Smooth muscle cell (in vitro differentiated cells): Measurements from ENCODE around the gene KRT83. TPM values are rescaled to one million over a fixed set of nuclear protein-coding genes. Genes with fewer than 3 reads are reported as not detected.

ENCODE experiments used
- DNase-seq: peaks from one replicate; lab custom pipeline; 2025; ENCODE audit not compliant: unreplicated experiment; lab: John Stamatoyannopoulos, UW
- H2AFZ ChIP-seq: fragments of 200-600 bp; sonication (generic); 2 replicates; pipeline ENCODE4 v1.6.0; 2016; ENCODE audit warnings: antibody characterized with exemption, low read depth, mild to moderate bottlenecking
- H3F3A ChIP-seq: fragments of 200-600 bp; sonication (generic); 2 replicates; pipeline ENCODE4 v1.6.0; 2017; ENCODE audit warnings: antibody characterized with exemption, low read depth
- H3K27ac ChIP-seq: fragments of 200-600 bp; sonication (generic); 2 replicates; pipeline ENCODE4 v1.5.1; 2016; ENCODE audit warnings: low read depth, mild to moderate bottlenecking
- H3K27me3 ChIP-seq: fragments of 200-600 bp; sonication (generic); 2 replicates; pipeline ENCODE4 v1.6.1; 2016; ENCODE audit warnings: low read depth, mild to moderate bottlenecking
- H3K36me3 ChIP-seq: fragments of 200-600 bp; sonication (generic); 2 replicates; pipeline ENCODE4 v1.5.1; 2016; ENCODE audit warnings: low read depth
- H3K4me1 ChIP-seq: fragments of 200-600 bp; sonication (generic); 2 replicates; pipeline ENCODE4 v1.5.1; 2016; ENCODE audit warnings: low read depth
- H3K4me2 ChIP-seq: fragments of 200-600 bp; sonication (generic); 2 replicates; pipeline ENCODE4 v1.6.0; 2016; ENCODE audit warnings: mild to moderate bottlenecking
- H3K4me3 ChIP-seq: fragments of 200-600 bp; sonication (generic); 2 replicates; pipeline ENCODE4 v1.5.1; 2016; ENCODE audit warnings: mild to moderate bottlenecking
- H3K79me2 ChIP-seq: fragments of 200-600 bp; sonication (generic); 2 replicates; pipeline ENCODE4 v1.6.0; 2016; ENCODE audit warnings: low read depth, mild to moderate bottlenecking
- H3K9ac ChIP-seq: fragments of 200-600 bp; sonication (generic); 2 replicates; pipeline ENCODE4 v1.6.0; 2016; ENCODE audit warnings: low read depth
- H3K9me3 ChIP-seq: fragments of 200-600 bp; sonication (generic); replicated peaks from 2 replicates; pipeline ENCODE4 v1.5.1; 2016; ENCODE audit warnings: low read depth
- H4K20me1 ChIP-seq: fragments of 200-600 bp; sonication (generic); 2 replicates; pipeline ENCODE4 v1.6.0; 2016; ENCODE audit warnings: low read depth
- CTCF ChIP-seq: fragments of 200-600 bp; sonication (generic); IDR thresholded peaks from 2 replicates; pipeline ENCODE4 v1.5.1; 2017; ENCODE audit warnings: borderline replicate concordance, mild to moderate bottlenecking, antibody characterized with exemption; ENCODE audit not compliant: insufficient read depth, poor library complexity, severe bottlenecking
- WGBS: methylation state at CpG from one replicate; pipeline ENCODE4 v1.1.7; 2016; ENCODE audit warnings: low lambda C conversion rate; 5-methylcytosine and 5-hydroxymethylcytosine counted together
- polyA plus RNA-seq: library from polyadenylated mRNA; unstranded; fragments of >200 nt; fragmentation: Nextera tagmentation; extraction: Ambion mirVana; gene quantifications from 2 replicates; pipeline ENCODE4 v1.2.1, GENCODE V29; 2016
- total RNA-seq: library from RNA; depleted of rRNA; stranded (reverse); fragments of >200 nt; gene quantifications from 2 replicates; pipeline ENCODE4 v1.2.3, GENCODE V29; 2014

The KRT83 gene
- total and polyA plus RNA-seq, 2 experiments from 2014 or later, result not detected

DNA sequence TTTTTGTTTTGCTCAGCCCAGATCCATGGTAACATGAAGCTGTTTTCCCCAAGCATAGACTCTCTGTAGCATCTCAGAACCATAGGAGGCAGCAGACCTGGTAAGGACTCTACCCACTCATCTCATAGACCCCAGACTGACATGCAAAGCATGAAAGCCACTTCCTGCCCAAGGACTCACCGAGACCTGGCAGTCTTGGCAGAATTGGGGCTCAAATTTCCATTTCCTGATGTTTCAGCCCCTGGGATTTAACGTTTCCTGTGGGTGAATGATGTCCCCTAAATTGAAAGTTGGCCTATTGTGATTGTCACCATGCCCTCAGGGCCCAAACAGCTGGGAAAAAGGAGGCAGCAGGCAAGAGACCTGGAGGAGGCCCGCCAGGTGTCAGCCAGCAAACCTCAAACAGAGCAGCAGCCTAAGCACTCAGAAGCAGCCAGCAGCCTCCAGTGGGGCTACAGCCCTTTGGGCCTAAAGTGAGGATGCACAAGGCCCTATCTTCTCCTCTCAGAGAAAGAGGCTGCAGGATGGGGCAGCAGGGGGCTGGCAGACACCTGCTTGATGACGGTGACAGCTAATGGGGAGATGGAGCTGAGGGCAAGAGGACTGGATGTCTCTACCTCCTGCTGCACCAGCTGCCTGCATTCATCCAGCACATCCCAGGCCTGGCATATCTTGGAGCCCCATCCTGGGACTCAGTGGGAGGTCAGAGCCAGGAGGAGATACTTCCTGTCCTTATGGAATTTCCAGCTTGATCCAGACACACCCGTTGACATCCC is 37.6 kb upstream of the KRT83 start:
- Histone ChIP-seq H3K27me3 (peaks cover 30% of the 10 kb centered on the region), H3K27ac (no peak overlapping the region), H3K4me1 (no peaks in the 10 kb centered on the region), H3K4me2 (no peak overlapping the region), H3K9me3 (no peaks in the 10 kb centered on the region), H3K36me3 (no peaks in the 10 kb centered on the region), H3K4me3 (no peak overlapping the region), H4K20me1 (no peaks in the 10 kb centered on the region), H2AFZ (no peak overlapping the region), H3K79me2 (no peaks in the 10 kb centered on the region), H3F3A (no peaks in the 10 kb centered on the region), H3K9ac (no peak overlapping the region)
- no peak for TF ChIP-seq CTCF
- WGBS, result 85% methylated on average over 5 of the region's 5 CpGs
- DNase-seq, result no peak

DNA sequence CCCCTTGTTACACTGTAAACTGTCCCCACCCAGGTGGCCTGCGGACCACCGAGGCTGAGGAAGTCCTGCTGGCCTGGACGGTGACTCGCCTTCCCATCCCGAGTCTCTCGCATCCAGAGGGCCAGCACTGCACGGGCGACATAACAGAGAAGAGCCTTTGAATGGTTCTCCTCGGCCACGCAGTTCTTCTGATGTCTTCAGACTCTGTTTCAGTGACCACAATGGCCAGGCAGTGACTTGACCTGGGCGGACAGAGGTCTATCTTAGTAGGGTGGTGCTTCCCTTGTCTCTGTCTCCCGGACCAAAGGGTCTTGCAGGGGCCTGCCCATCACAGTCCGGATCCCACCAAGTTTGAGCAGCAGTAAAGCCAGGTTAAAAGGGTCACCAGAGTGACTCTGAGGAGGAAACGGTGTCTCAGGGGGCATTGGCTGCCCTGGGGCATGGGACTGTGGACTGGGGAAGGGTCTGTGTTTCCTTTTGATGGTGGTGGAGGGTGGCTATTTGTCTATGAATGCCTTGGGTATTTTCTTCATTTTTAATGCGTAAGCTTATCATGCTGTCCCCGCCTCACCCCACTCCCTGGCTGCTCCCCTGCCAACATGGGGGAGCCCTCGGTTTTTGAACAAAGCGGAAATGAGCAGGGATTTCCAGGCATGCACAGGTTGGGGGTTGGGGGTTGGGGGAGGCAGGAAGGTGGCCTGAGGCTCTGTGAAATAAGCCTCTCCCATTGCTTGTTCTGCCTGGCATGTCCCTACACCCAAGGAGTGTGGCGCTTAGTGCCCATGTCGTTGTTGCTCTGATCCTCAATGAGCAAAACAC is 35.8 kb upstream of the KRT83 start:
- whole genome bisulfite sequencing, result 91% methylated on average over 16 of the region's 20 CpGs
- no peak for DNase-seq
- no peaks in the 10 kb centered on the region for H4K20me1 ChIP-seq
- no peak overlapping the region for H3K4me2 ChIP-seq
- H3K4me1 ChIP-seq, result no peaks in the 10 kb centered on the region
- no peak overlapping the region for H3K9ac ChIP-seq
- TF ChIP-seq CTCF, result no peak
- H3K36me3 ChIP-seq, result no peaks in the 10 kb centered on the region
- no peak overlapping the region for H3K4me3 ChIP-seq
- H3K79me2 ChIP-seq, result no peaks in the 10 kb centered on the region
- peaks cover 41% of the 10 kb centered on the region for H3K27me3 ChIP-seq
- no peaks in the 10 kb centered on the region for H3K9me3 ChIP-seq
- H3K27ac ChIP-seq, result no peak overlapping the region
- no peaks in the 10 kb centered on the region for H3F3A ChIP-seq
- H2AFZ ChIP-seq, result no peak overlapping the region

- no peak for TF ChIP-seq CTCF
- Histone ChIP-seq H3K9ac (no peak overlapping the region), H3K4me2 (no peak overlapping the region), H4K20me1 (no peaks in the 10 kb centered on the region), H3K36me3 (no peaks in the 10 kb centered on the region), H3K4me1 (no peaks in the 10 kb centered on the region), H3K79me2 (no peaks in the 10 kb centered on the region), H3K4me3 (no peak overlapping the region), H3K27me3 (peaks cover 48% of the 10 kb centered on the region), H2AFZ (no peak overlapping the region), H3K27ac (no peak overlapping the region), H3K9me3 (no peaks in the 10 kb centered on the region), H3F3A (no peaks in the 10 kb centered on the region)
- no peak for DNase-seq
- WGBS, result 98% methylated on average over 45 of the region's 56 CpGs
Observed at GRCh38 chr12:52356031-52356761, 35.0 kb upstream of the KRT83 start.
